ENCODE measurements around the gene USP48. TPM values are rescaled to one million over a fixed set of nuclear protein-coding genes. Genes with fewer than 3 reads are reported as not detected.

The USP48 gene
- total and polyA plus RNA-seq, 7 donors, result 12.6 to 77.0 (median 47.1) TPM

DNA sequence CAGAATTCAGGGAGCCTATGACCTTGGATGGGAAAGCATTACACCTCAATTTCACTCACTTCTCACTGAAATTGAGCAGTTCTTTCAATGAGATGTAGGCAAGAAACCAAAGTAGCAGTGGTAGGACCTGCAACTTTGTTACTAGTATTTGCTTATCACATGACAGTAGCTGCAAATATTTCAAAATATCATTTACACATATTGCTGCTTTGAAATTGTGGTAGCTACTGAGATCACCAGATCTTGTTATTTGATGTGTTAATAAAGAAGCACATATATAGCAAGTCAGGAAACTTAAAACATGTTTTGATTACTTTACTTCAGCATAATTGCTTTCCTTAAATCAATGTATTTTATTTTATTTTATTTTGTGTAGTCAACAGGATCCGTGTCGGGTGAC is 42.0 kb upstream of the USP48 start:
- Histone ChIP-seq H3K27me3 (no peaks in the 10 kb centered on the region), H3K4me1 (no peaks in the 10 kb centered on the region), H3K4me3 (no peak overlapping the region), H3K27ac (no peak overlapping the region), H3K36me3 (peaks cover 67 to 96% (median 89%) of the 10 kb centered on the region in 4 donors), H3K9me3 (no peaks in the 10 kb centered on the region)
- no peak for DNase-seq
- 91 to 92% methylated on average over 2 of the region's 2 CpGs for WGBS, 2 donors
- TF ChIP-seq POLR2AphosphoS5 (IDR thresholded peaks at IDR 0.05) (no peak), POLR2A (IDR thresholded peaks at IDR 0.05) (no peak), EP300 (IDR thresholded peaks at IDR 0.05) (no peak)
- TF ChIP-seq, protein P1, sequence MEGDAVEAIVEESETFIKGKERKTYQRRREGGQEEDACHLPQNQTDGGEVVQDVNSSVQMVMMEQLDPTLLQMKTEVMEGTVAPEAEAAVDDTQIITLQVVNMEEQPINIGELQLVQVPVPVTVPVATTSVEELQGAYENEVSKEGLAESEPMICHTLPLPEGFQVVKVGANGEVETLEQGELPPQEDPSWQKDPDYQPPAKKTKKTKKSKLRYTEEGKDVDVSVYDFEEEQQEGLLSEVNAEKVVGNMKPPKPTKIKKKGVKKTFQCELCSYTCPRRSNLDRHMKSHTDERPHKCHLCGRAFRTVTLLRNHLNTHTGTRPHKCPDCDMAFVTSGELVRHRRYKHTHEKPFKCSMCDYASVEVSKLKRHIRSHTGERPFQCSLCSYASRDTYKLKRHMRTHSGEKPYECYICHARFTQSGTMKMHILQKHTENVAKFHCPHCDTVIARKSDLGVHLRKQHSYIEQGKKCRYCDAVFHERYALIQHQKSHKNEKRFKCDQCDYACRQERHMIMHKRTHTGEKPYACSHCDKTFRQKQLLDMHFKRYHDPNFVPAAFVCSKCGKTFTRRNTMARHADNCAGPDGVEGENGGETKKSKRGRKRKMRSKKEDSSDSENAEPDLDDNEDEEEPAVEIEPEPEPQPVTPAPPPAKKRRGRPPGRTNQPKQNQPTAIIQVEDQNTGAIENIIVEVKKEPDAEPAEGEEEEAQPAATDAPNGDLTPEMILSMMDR (IDR thresholded peaks at IDR 0.05), result no peak
- intact Hi-C loops (cut with DNase I), result no loop called here

DNA sequence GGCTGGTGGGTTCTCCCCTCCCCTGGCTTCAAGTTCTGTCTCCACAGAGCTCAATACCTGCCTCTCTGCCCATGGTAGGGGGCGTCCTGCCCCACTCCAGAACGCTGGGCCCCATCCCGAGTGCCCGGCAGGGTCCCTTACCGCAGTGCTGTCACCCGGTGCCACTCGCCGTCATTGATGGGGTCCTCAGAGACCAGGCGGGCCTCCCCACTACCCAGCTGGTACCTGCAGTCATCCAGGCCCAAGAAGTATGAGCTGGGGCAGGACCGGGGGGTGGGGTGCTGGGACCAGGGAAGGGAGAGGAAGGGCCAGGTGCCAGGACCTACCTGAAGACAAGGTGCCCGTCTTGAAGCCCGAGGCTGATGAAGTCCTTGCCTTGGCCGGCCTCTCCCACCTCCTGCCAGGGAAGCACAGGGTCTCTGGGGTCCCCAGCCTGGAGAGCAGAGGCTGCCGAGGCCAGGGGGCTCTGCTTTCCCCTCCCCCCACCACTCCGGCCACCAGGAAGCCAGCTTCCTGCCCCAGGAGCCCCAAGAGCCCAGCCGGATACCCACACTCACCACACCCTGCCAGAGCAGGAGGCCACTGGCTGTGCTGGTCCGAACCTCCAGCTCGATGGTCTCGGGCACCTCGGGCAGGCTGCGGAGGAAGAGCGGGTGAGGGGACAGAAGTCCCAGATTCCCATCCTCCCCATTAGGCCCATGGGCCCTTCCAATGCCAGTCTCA is 41.2 kb upstream of the USP48 start:
- no peak for TF ChIP-seq POLR2AphosphoS5 (IDR thresholded peaks at IDR 0.05)
- TF ChIP-seq, protein P1 (IDR thresholded peaks at IDR 0.05), result no peak
- no peak for TF ChIP-seq POLR2A (IDR thresholded peaks at IDR 0.05)
- TF ChIP-seq EP300 (IDR thresholded peaks at IDR 0.05), result no peak
- H3K9me3 ChIP-seq, result no peaks in the 10 kb centered on the region
- DNase-seq, result no peak
- H3K27ac ChIP-seq, result no peak overlapping the region
- WGBS, 2 donors, result 89 to 94% methylated on average over 22 of the region's 22 CpGs
- intact Hi-C loops (cut with DNase I), result no loop called here
- H3K4me1 ChIP-seq, result peaks cover 0 to under 1% (median 0%) of the 10 kb centered on the region in 4 donors
- no peak overlapping the region for H3K4me3 ChIP-seq
- peaks cover 59 to 88% (median 83%) of the 10 kb centered on the region in 4 donors for H3K36me3 ChIP-seq
- no peaks in the 10 kb centered on the region for H3K27me3 ChIP-seq

DNA sequence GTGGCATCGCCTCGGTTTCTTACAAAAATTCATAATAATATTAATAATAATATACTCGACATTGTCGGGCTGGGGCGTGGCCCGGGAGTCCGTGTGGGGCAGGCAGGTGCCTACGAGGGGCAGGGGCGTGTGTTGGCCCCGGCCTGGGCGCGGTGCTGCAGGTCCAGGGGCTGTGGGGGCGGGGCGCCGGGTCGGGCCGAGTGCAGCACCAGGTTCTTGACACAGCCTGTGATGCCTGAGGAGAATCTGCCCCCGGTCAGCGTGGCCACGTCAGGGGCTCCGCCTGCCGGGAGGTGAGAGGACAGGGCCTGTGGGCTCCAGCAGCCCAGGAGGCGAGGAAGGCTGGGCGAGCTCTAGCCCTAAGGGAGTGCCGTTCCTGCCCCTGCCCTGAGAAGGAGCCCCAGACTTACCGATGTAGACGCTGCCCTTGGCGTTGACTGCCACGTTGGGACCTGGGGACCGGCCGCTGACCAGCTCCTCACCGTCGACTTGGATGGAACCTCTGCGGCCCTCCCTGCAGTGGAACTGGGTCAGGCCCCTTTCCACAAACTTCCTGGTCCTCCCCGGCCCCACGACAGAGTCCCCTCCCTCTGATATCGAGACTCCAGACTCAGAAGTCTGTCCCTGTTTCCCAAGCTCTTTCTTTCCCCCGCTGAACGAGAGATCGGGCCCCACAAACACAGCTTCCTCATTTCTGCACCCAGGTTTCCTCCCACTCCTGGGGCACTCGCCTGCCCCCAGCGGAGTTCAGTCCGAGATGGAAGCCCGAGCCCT is 40.4 kb upstream of the USP48 start:
- intact Hi-C loops (cut with DNase I), result no loop called here
- H3K4me3 ChIP-seq, result no peak overlapping the region
- H3K36me3 ChIP-seq, result peaks cover 52 to 81% (median 76%) of the 10 kb centered on the region in 4 donors
- WGBS, 2 donors, result 76 to 83% methylated on average over 44 of the region's 44 CpGs
- H3K27me3 ChIP-seq, result no peaks in the 10 kb centered on the region
- peaks cover 0 to 4% (median 2%) of the 10 kb centered on the region in 4 donors for H3K4me1 ChIP-seq
- TF ChIP-seq POLR2A (IDR thresholded peaks at IDR 0.05), result no peak
- TF ChIP-seq, protein P1 (IDR thresholded peaks at IDR 0.05), result no peak
- no peak for TF ChIP-seq POLR2AphosphoS5 (IDR thresholded peaks at IDR 0.05)
- TF ChIP-seq EP300 (IDR thresholded peaks at IDR 0.05), result no peak
- H3K9me3 ChIP-seq, result no peaks in the 10 kb centered on the region
- DNase-seq, result no peak
- peak overlapping the region in 1 of 4 donors; percentile 6 for H3K27ac ChIP-seq

DNA sequence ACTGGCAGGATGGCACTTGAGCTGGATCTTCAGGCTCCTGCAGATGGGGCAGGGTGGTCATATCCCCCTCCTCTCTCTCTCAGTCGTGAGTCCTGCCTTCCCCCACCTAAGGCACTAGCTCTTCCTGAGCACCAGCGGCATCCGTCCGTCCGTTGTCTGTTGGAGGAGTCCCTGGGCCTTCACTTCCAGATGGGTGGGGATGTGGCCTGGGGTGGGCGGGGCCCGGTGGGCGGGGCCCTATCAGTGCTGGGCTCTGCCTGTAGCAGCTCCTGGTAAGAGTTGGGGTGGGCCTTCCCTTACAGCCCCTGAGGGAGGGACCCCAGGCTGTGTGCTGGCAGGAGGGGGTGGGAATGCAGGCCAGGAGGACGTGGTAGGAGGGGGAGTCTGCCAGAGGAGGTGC is 39.4 kb upstream of the USP48 start:
- 63 to 65% methylated on average over 9 of the region's 9 CpGs for WGBS, 2 donors
- no peak for DNase-seq
- Histone ChIP-seq H3K4me1 (peaks cover 0 to 4% (median 2%) of the 10 kb centered on the region in 4 donors), H3K4me3 (no peak overlapping the region), H3K27me3 (no peaks in the 10 kb centered on the region), H3K9me3 (no peaks in the 10 kb centered on the region), H3K36me3 (peaks cover 41 to 71% (median 65%) of the 10 kb centered on the region in 4 donors), H3K27ac (peak overlapping the region in 1 of 4 donors; percentile 6)
- intact Hi-C loops (cut with DNase I), result no loop called here
- no peak for TF ChIP-seq POLR2AphosphoS5 (IDR thresholded peaks at IDR 0.05)
- TF ChIP-seq, protein P1 (IDR thresholded peaks at IDR 0.05), result no peak
- TF ChIP-seq POLR2A (IDR thresholded peaks at IDR 0.05), result no peak
- no peak for TF ChIP-seq EP300 (IDR thresholded peaks at IDR 0.05)
